PFSK-1 (cell line): Measurements from ENCODE around the gene RIPK1.

Experiments used
- FOXP2 ChIP-seq: optimal IDR thresholded peaks from 2 replicates; pipeline ENCODE3; 2011; ENCODE audit warnings: borderline replicate concordance, control low read depth, inconsistent platforms; ENCODE audit not compliant: insufficient read depth; ENCODE audit errors: extremely low read length, extremely low read depth
- POLR2AphosphoS5 ChIP-seq: IDR thresholded peaks from 2 replicates; pipeline ENCODE4 v1.6.1; 2012; ENCODE audit warnings: low read depth, mild to moderate bottlenecking, control low read depth, low read length, moderate library complexity
- REST ChIP-seq, 2 experiments: IDR thresholded peaks; 2 replicates each; pipeline versions ENCODE4 v1.6.1 to v1.8.0; 2011 to 2012; ENCODE audit warnings: low read depth in 2 of 2, low read length in 2 of 2, control low read depth in 1 of 2, inconsistent platforms in 1 of 2, mild to moderate bottlenecking in 1 of 2, moderate library complexity in 1 of 2; ENCODE audit not compliant: insufficient read depth in 1 of 2
- SIN3A ChIP-seq: IDR thresholded peaks from 2 replicates; pipeline ENCODE4 v1.6.1; 2012; ENCODE audit warnings: mild to moderate bottlenecking, low read length, moderate library complexity, borderline replicate concordance; ENCODE audit not compliant: insufficient read depth
- TAF1 ChIP-seq: IDR thresholded peaks from 2 replicates; pipeline ENCODE4 v1.6.1; 2012; ENCODE audit warnings: low read length, control low read depth, borderline replicate concordance; ENCODE audit not compliant: insufficient read depth

Gene RIPK1

GRCh38 chr6:3117912-3118352, 49.6 kb downstream of the RIPK1 start:
- TF ChIP-seq FOXP2 (no peak), SIN3A (0 out of 2 replicates have a peak, but pooled peaks have one; percentile 81), POLR2AphosphoS5 (no peak)

GRCh38 chr6:3118353-3119039, 50.2 kb downstream of the RIPK1 start, which contains the start of gene BPHL:
TSS of gene BPHL (plus strand) at chr6:3118711. CDS start at chr6:3118741, 30 bp downstream.
- TF ChIP-seq FOXP2, result peak; percentile 21
- TF ChIP-seq POLR2AphosphoS5, result peak; percentile 91
- TF ChIP-seq REST (IDR thresholded peaks at IDR 0.05; ENCODE audit: insufficient read depth in 1 of 2, low read depth in 2 of 2, low read length in 2 of 2), result no peak
- peak; percentile 43; the same call in 1 of the 2 replicates for TF ChIP-seq TAF1
- no peak; the same call in 1 of the 2 replicates for TF ChIP-seq SIN3A

GRCh38 chr6:3119040-3119723, 50.9 kb downstream of the RIPK1 start:
- no peak for TF ChIP-seq SIN3A
- TF ChIP-seq POLR2AphosphoS5, result no peak
- TF ChIP-seq REST (IDR thresholded peaks at IDR 0.05; ENCODE audit: insufficient read depth in 1 of 2, low read depth in 2 of 2, low read length in 2 of 2), result no peak
- TF ChIP-seq FOXP2, result no peak
- no peak for TF ChIP-seq TAF1

GRCh38 chr6:3120765-3121089, 52.4 kb downstream of the RIPK1 start:
- no peak for TF ChIP-seq REST (IDR thresholded peaks at IDR 0.05; ENCODE audit: insufficient read depth in 1 of 2, low read depth in 2 of 2, low read length in 2 of 2)
- no peak for TF ChIP-seq POLR2AphosphoS5
- no peak for TF ChIP-seq TAF1
- TF ChIP-seq FOXP2, result no peak
- no peak for TF ChIP-seq SIN3A

- TF ChIP-seq POLR2AphosphoS5 (no peak), REST (IDR thresholded peaks at IDR 0.05; ENCODE audit: insufficient read depth in 1 of 2, low read depth in 2 of 2, low read length in 2 of 2) (no peak), SIN3A (no peak), FOXP2 (no peak), TAF1 (no peak)
Measured at GRCh38 chr6:3122823-3123182, 54.5 kb downstream of the RIPK1 start.
